ENCODE measurements around the gene AGRN. TPM values are rescaled to one million over a fixed set of nuclear protein-coding genes. Genes with fewer than 3 reads are reported as not detected.
A peak's percentile ranks its signal among the peaks of the same experiment; 100 is the strongest.

AGRN gene
- total and polyA plus RNA-seq, 2 of the 4 experiments (the other 2 are of a cell fraction), result 8.1 to 115 TPM

GRCh38 chr1:1066403-1067283, 46.7 kb downstream of the AGRN start:
- Histone ChIP-seq H3K4me3 (ENCODE audit: insufficient read depth, low read depth, low read length) (no peak overlapping the region), H3K9ac (ENCODE audit: low read depth, low read length) (no peak overlapping the region), H4K5ac (ENCODE audit: low read depth, low read length) (no peak overlapping the region), H2AK5ac (ENCODE audit: low read depth, low read length) (peak overlapping the region; percentile 16; the same call in 1 of the 2 replicates), H2BK5ac (ENCODE audit: low read depth, low read length, poor library complexity, severe bottlenecking) (no peak overlapping the region), H2AK9ac (replicated peaks; ENCODE audit: low read depth, low read length, poor library complexity) (peak overlapping the region; percentile 72), H2BK20ac (ENCODE audit: low read depth, low read length) (no peak overlapping the region), H4K8ac (ENCODE audit: low read depth in 2 of 2, low read length in 2 of 2) (no peak overlapping the region), H3K14ac (replicated peaks; ENCODE audit: low read depth, low read length) (no peak overlapping the region), H3K4ac (ENCODE audit: low read depth, low read length) (no peak overlapping the region), H2BK120ac (ENCODE audit: low read depth, low read length) (no peak overlapping the region), H3K18ac (ENCODE audit: low read depth, low read length) (no peak overlapping the region), H3K9me1 (ENCODE audit: insufficient read depth, low read length) (0 out of 2 replicates have a peak, but pooled peaks cover 4% of the 10 kb centered on the region), H3K9me3 (ENCODE audit: control insufficient read depth, insufficient read depth, low read length) (no peaks in the 10 kb centered on the region), H3K4me1 (ENCODE audit: control insufficient read depth, insufficient read depth, low read length) (peaks cover 15% of the 10 kb centered on the region), H3K27me3 (ENCODE audit: control insufficient read depth, insufficient read depth, low read length) (no peaks in the 10 kb centered on the region; the same call in 1 of the 2 replicates), H3K79me1 (ENCODE audit: low read depth in 1 of 2, low read length in 2 of 2) (0 out of 4 replicates have a peak, but pooled peaks cover 0 to 4% of the 10 kb centered on the region in 2 experiments), H3K4me2 (ENCODE audit: low read depth, low read length) (no peak overlapping the region), H3K36me3 (ENCODE audit: control insufficient read depth, insufficient read depth, low read length) (no peaks in the 10 kb centered on the region), H4K20me1 (ENCODE audit: insufficient read depth, low read length) (no peaks in the 10 kb centered on the region), H3K56ac (ENCODE audit: extremely low read depth, insufficient read depth, low read length) (no peak overlapping the region), H2BK15ac (ENCODE audit: low read depth, low read length) (no peak overlapping the region), H2AFZ (replicated peaks; ENCODE audit: low read length, poor library complexity) (no peak overlapping the region), H4K91ac (ENCODE audit: insufficient read depth, low read depth, low read length) (no peak overlapping the region), H3K27ac (ENCODE audit: insufficient read depth, low read length) (no peak overlapping the region), H3K23ac (ENCODE audit: low read depth, low read length) (no peak overlapping the region)
- in situ Hi-C loops (cut with MboI; ENCODE audit: low sequenced_read_pairs) (no loop called here), dilution Hi-C loops (cut with HindIII; ENCODE audit: low sequenced_read_pairs, unreplicated experiment) (no loop called here), intact Hi-C loops (cut with micrococcal nuclease) (no loop called here)
- 93% methylated on average over 4 of the region's 27 CpGs; no CpG with 5 or more reads in 1 of the 2 experiments for WGBS, 2 experiments (ENCODE audit: extremely low coverage in 2 of 2, insufficient read length in 1 of 2)
- DNase-seq (no peak), ATAC-seq (ENCODE audit: low read depth) (no peak)
- no TSS peak for BruUV-seq (replicated peaks)
- ChIA-PET CTCF (no interaction called here), POLR2A (ENCODE audit: unreplicated experiment) (no interaction called here)
- no peak for TF ChIP-seq RAD21 (IDR thresholded peaks at IDR 0.05; ENCODE audit: low read length)
- TF ChIP-seq RCOR1 (IDR thresholded peaks at IDR 0.05; ENCODE audit: insufficient replicate concordance, low read length), result no peak
- TF ChIP-seq MAZ (IDR thresholded peaks at IDR 0.05; ENCODE audit: borderline replicate concordance, low read depth, low read length), result no peak
- no peak for TF ChIP-seq FOS (IDR thresholded peaks at IDR 0.05; ENCODE audit: low read depth, low read length)

Measured in IMR-90 (cell line).